Stimulated activated CD8-positive, alpha-beta memory T cell treated with anti-CD3 and anti-CD28 coated beads, Interleukin-15, amount 100 ng/mL, for 1 hour (primary cell): ENCODE measurements around the gene ZNF318.
"Not testable (repeated sequence)": the region's sequence is repeated elsewhere in the genome, so short reads cannot be mapped to it uniquely, and the experiment has no call there.

Source experiments
- DNase-seq: peaks from one replicate; pipeline ENCODE4 v3.0.0-alpha.2; 2020; ENCODE audit warnings: low read depth

The ZNF318 gene

GRCh38 chr6:43369174-43370002 is at the start of gene ZNF318:
Gene ZNF318, minus strand, starts transcription at chr6:43369647. Its CDS starts 282 bp downstream, at chr6:43369365.
- peak; percentile 82 for DNase-seq

- DNase-seq, result no peak
Observed at GRCh38 chr6:43416935-43417334, 47.5 kb upstream of the ZNF318 start.

- DNase-seq, result not testable (repeated sequence)
Observed at GRCh38 chr6:43415275-43415674, 45.8 kb upstream of the ZNF318 start.

GRCh38 chr6:43413002-43413401 is 43.6 kb upstream of the ZNF318 start:
- DNase-seq, result no peak

GRCh38 chr6:43412541-43412940 is 43.1 kb upstream of the ZNF318 start:
- no peak for DNase-seq

- DNase-seq, result not testable (repeated sequence)
Observed at GRCh38 chr6:43410776-43411175, 41.3 kb upstream of the ZNF318 start.

GRCh38 chr6:43408259-43408658 is 38.8 kb upstream of the ZNF318 start:
- no peak for DNase-seq

GRCh38 chr6:43407296-43407695 is 37.8 kb upstream of the ZNF318 start:
- no peak for DNase-seq

GRCh38 chr6:43405354-43405753 is 35.9 kb upstream of the ZNF318 start:
- no peak for DNase-seq

GRCh38 chr6:43402820-43403219 is 33.4 kb upstream of the ZNF318 start:
- DNase-seq, result no peak

GRCh38 chr6:43401730-43402129 is 32.3 kb upstream of the ZNF318 start:
- DNase-seq, result no peak

- DNase-seq, result no peak
Observed at GRCh38 chr6:43399932-43400487, 30.6 kb upstream of the ZNF318 start.

GRCh38 chr6:43396408-43397149 is 27.1 kb upstream of the ZNF318 start:
- no peak for DNase-seq

GRCh38 chr6:43395776-43396175 is 26.3 kb upstream of the ZNF318 start:
- no peak for DNase-seq

- no peak for DNase-seq
Observed at GRCh38 chr6:43394982-43395381, 25.5 kb upstream of the ZNF318 start.

- no peak for DNase-seq
Observed at GRCh38 chr6:43393602-43394001, 24.2 kb upstream of the ZNF318 start.

GRCh38 chr6:43393133-43393532 is 23.7 kb upstream of the ZNF318 start:
- not testable (repeated sequence) for DNase-seq

- DNase-seq, result peak; percentile 16
Observed at GRCh38 chr6:43391440-43392031, 22.1 kb upstream of the ZNF318 start.

- not testable (repeated sequence) for DNase-seq
Observed at GRCh38 chr6:43390753-43391439, 21.4 kb upstream of the ZNF318 start.

- no peak for DNase-seq
Observed at GRCh38 chr6:43389730-43390295, 20.4 kb upstream of the ZNF318 start.

GRCh38 chr6:43386492-43386891 is 17.0 kb upstream of the ZNF318 start:
- DNase-seq, result no peak
